PFSK-1 (cell line): ENCODE measurements around the gene PKP2.

ENCODE experiments used
- FOXP2 ChIP-seq: optimal IDR thresholded peaks from 2 replicates; pipeline ENCODE3; 2011; ENCODE audit warnings: borderline replicate concordance, control low read depth, inconsistent platforms; ENCODE audit not compliant: insufficient read depth; ENCODE audit errors: extremely low read length, extremely low read depth
- POLR2AphosphoS5 ChIP-seq: IDR thresholded peaks from 2 replicates; pipeline ENCODE4 v1.6.1; 2012; ENCODE audit warnings: low read depth, mild to moderate bottlenecking, control low read depth, low read length, moderate library complexity
- SIN3A ChIP-seq: IDR thresholded peaks from 2 replicates; pipeline ENCODE4 v1.6.1; 2012; ENCODE audit warnings: mild to moderate bottlenecking, low read length, moderate library complexity, borderline replicate concordance; ENCODE audit not compliant: insufficient read depth
- TAF1 ChIP-seq: IDR thresholded peaks from 2 replicates; pipeline ENCODE4 v1.6.1; 2012; ENCODE audit warnings: low read length, control low read depth, borderline replicate concordance; ENCODE audit not compliant: insufficient read depth
- TF ChIP-seq, protein P1 (sequence below), 2 experiments: IDR thresholded peaks; 2 replicates each; pipeline versions ENCODE4 v1.6.1 to v1.8.0; 2011 to 2012; ENCODE audit warnings: low read depth in 2 of 2, low read length in 2 of 2, control low read depth in 1 of 2, inconsistent platforms in 1 of 2, mild to moderate bottlenecking in 1 of 2, moderate library complexity in 1 of 2; ENCODE audit not compliant: insufficient read depth in 1 of 2

DNA sequence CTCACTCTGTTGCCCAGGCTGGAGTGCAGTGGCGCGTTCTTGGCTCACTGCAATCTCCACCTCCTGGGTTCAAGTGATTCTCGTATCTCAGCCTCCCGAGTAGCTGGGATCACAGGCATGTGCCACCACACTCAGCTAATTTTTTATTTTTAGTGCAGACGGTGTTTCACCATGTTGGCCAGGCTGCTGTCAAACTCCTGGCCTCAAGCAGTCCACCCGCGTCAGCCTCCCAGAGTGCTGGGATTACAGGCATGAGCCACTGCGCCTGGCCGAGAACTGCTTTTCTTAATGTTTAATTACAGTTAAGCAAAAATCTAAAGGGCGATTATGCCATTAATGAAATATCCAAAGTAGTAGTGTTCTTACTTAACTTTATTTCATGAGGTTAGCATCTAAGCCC is 154.4 kb downstream of the PKP2 start:
- no peak for TF ChIP-seq SIN3A
- no peak for TF ChIP-seq TAF1
- TF ChIP-seq, protein P1, sequence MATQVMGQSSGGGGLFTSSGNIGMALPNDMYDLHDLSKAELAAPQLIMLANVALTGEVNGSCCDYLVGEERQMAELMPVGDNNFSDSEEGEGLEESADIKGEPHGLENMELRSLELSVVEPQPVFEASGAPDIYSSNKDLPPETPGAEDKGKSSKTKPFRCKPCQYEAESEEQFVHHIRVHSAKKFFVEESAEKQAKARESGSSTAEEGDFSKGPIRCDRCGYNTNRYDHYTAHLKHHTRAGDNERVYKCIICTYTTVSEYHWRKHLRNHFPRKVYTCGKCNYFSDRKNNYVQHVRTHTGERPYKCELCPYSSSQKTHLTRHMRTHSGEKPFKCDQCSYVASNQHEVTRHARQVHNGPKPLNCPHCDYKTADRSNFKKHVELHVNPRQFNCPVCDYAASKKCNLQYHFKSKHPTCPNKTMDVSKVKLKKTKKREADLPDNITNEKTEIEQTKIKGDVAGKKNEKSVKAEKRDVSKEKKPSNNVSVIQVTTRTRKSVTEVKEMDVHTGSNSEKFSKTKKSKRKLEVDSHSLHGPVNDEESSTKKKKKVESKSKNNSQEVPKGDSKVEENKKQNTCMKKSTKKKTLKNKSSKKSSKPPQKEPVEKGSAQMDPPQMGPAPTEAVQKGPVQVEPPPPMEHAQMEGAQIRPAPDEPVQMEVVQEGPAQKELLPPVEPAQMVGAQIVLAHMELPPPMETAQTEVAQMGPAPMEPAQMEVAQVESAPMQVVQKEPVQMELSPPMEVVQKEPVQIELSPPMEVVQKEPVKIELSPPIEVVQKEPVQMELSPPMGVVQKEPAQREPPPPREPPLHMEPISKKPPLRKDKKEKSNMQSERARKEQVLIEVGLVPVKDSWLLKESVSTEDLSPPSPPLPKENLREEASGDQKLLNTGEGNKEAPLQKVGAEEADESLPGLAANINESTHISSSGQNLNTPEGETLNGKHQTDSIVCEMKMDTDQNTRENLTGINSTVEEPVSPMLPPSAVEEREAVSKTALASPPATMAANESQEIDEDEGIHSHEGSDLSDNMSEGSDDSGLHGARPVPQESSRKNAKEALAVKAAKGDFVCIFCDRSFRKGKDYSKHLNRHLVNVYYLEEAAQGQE (IDR thresholded peaks at IDR 0.05; ENCODE audit: insufficient read depth in 1 of 2, low read depth in 2 of 2, low read length in 2 of 2) = no peak
- no peak for TF ChIP-seq POLR2AphosphoS5
- no peak for TF ChIP-seq FOXP2
